Hindlimb muscle (tissue), 1 donor: ENCODE measurements around the gene GAS6. TPM values are rescaled to one million over a fixed set of nuclear protein-coding genes. Genes with fewer than 3 reads are reported as not detected.

Source experiments
- DNase-seq: peaks from one replicate; pipeline ENCODE4 v3.0.0-alpha.2; 2013
- polyA plus RNA-seq: library from polyadenylated mRNA; unstranded; fragments of 120-200 nt; gene quantifications from one replicate; pipeline ENCODE4 v1.2.1, GENCODE V29; 2013; ENCODE audit not compliant: insufficient read length

The GAS6 gene
- polyA plus RNA-seq, 1 donor: 54.6 TPM

DNA sequence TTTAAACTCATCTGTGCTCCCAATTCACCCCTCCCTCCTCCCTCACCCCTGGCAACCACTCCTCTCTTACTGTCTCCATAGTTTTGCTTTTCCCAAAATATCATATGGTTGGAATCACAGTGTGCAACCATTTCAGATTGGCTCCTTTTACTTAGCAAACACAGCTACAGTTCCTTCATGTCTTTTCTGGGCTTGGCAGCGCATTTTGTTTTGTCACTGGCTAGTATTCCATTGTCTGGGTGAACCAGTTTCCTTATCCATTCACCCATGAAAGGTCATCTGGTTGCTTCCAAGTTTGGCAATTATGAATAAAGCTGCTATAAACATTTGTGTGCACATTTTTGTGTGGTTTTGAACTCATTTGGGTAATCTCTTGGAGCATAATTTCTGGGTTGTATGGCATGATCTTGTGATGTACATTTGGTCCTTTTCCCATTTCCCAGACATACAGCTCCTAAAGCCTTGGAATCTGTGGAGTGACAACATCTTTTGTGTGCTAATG, 23.9 kb upstream of the GAS6 start:
- peak; percentile 26 for DNase-seq

DNA sequence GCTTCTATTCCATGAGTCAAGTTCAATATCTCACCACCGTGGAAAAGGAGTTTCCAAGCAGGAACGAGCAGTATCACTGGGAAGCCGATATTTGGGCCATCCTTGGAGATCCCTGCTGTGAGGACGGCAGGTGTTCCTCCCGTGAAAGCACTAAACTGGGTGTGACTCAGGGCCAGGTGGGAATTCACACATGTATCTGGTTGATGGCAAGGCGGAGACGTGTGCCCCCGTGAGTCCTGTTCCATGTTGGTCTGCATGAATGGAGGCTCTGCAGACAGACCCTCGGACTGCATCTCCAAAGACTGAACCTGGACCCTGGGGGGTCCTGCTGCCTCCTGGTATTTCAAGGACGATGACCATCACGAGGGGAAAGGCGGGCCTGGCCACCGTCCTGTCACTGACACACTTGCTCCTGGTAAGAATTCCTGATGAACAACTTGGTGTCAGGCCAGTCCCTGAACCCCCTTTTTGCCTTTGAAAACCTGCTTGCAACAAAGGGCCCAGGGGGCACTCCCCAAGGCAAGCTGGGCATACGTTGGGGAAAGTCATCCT, 22.8 kb upstream of the GAS6 start:
- DNase-seq: no peak

DNA sequence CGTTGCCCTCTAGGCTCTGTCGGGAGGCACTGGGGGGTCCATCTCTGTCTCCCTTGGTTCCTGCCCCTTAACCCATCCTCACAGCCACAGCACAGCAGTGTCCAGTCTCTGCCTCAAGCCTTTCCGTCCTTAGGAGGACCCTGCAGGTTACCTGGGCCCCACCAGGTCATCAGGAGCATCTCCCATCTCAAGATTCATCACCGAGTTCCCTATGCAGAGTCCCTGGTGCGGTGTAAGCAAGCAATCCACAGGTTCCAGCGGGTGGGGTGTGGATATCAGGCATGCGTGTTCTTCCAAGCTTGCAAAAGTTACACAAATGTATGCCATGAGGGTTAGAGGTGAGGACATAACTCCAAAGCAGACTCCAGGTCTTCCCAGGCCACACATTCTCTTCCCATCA, 20.9 kb upstream of the GAS6 start:
- DNase-seq: no peak

- no peak for DNase-seq
Measured at GRCh38 chr13:113883921-113884804, 20.3 kb upstream of the GAS6 start.

DNA sequence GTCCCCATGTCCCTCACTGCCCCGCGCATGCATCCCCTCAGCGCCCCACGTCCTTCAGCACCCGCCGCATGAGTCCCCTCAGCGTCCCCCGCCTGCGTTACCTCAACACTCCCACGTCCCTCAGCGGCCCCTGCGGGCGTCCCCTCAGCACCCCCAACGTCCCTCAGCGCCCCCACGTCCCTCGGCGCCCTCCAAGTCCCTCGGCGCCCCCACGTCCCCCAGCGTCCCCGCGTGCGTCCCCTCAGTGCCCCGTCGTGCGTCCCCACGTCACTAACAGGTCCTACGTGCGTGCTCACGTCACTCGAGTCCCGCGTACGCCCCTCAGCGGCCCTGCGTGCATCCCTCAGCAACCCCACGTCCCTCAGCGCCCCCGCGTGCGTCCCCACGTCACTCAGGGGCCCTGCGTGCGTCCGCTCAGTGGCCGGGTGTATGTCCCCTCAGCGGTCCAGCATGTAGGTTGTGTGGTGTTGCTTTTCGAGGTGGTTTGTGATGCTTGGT, 19.5 kb upstream of the GAS6 start:
- DNase-seq: no peak

- DNase-seq: no peak
Measured at GRCh38 chr13:113882716-113883115, 18.8 kb upstream of the GAS6 start.

DNA sequence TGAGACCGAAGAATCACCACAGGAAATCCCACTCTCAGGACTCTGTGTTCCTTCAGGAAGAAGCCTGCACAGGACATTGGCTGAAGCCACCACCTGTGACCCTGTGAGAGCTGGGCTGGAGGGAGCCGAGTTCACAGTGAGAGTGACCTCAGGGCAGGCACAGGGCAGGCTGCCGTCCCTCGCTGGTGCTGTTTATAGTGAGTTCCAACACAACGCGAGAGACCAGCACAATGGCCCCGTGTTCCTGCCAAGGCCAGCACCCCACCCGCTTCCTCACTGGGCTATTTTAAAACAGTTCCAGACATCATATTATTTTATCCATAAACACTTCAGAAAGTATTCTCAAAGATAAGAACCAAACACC, 18.4 kb upstream of the GAS6 start:
- DNase-seq: no peak

DNA sequence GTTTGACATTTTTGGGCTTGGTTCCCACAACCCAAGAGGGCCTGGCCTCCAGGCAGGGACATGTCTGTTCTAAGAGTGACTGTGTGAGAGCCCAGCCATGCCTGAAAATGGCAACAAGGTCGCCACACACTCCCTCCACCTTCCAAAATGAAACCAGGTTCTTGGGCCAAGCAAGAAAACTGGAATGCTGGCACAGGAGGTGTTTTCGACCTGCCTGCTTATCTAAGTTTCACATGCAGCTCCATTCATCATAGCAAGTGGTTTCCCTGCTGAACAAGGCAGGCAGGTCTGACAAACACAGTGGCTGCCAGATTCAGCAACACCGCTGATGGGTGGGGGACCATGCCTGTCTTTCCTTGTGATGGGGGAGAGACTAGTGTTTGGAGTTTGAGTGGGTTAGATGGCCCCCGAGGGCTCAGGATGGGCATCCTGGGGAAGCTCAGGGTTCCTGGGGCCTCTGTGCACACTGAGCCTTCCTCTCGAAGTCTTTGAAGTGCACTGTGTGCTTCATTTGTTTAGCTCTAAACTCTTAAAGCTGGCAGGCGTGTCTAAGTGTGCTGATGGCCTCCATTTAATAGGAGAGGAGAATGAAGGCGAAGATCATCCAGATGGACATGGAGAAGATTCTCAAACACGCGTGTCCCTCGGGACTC, 17.9 kb upstream of the GAS6 start:
- DNase-seq: no peak

- no peak for DNase-seq
Measured at GRCh38 chr13:113880651-113881611, 17.1 kb upstream of the GAS6 start.

- DNase-seq: no peak
Measured at GRCh38 chr13:113879494-113880360, 15.9 kb upstream of the GAS6 start.

DNA sequence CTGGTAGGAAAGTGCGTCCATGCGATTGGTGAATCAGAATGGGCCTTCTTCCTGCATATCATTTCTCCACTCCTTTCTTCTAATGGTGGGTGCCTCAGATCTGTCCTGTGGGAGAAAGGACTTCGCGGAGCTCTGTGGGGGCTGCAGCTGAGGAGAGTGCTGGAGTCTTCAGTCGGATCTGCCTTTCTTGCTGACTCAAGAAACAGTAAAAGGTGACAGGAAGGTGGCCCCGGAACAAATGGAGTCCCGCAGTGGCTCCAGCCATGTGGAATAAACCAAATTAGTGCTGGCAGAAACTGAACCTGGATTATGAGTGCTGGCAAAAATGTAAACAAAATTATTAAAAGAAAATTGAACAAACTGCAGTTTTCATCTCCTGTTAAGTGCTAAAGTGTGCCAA, 15.1 kb upstream of the GAS6 start:
- DNase-seq: no peak

- no peak for DNase-seq
Measured at GRCh38 chr13:113877149-113877990, 13.5 kb upstream of the GAS6 start.

GRCh38 chr13:113876346-113877148, 12.7 kb upstream of the GAS6 start:
- DNase-seq: no peak

DNA sequence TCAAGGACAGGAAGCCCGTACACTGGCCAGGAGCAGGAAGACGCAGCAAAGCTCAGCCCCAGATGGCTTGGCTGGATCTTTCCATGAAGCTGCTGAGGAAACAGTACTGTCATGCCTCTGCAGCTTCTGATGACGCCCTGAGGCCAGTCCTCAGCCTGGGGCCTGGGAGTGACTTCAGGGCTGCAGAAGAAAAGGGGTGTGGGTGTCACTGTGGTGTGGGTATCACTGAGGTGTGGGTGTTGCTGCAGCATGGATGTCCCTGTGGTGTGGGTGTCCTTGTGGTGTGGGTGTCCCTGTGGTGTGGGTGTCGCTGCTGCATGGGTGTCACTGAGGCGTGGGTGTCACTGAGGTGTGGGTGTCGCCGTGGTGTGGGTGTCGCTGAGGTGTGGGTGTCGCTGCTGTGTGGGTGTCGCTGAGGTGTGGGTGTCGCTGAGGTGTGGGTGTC, 12.0 kb upstream of the GAS6 start:
- DNase-seq: no peak

- DNase-seq: no peak
Measured at GRCh38 chr13:113875429-113875815, 11.5 kb upstream of the GAS6 start.

GRCh38 chr13:113874579-113875428, 10.9 kb upstream of the GAS6 start:
- DNase-seq: no peak

GRCh38 chr13:113874177-113874576, 10.3 kb upstream of the GAS6 start:
- DNase-seq: no peak

GRCh38 chr13:113869263-113869662, 5.4 kb upstream of the GAS6 start:
- no peak for DNase-seq
